Stimulated activated CD8-positive, alpha-beta memory T cell treated with anti-CD3 and anti-CD28 coated beads, Interleukin-7, amount 100 ng/mL, for 24 hours (primary cell): ENCODE results near the gene NCF4.

Experiments used
- DNase-seq: peaks from one replicate; pipeline ENCODE4 v3.0.0-alpha.2; 2020; ENCODE audit warnings: low read depth

NCF4 gene

DNA sequence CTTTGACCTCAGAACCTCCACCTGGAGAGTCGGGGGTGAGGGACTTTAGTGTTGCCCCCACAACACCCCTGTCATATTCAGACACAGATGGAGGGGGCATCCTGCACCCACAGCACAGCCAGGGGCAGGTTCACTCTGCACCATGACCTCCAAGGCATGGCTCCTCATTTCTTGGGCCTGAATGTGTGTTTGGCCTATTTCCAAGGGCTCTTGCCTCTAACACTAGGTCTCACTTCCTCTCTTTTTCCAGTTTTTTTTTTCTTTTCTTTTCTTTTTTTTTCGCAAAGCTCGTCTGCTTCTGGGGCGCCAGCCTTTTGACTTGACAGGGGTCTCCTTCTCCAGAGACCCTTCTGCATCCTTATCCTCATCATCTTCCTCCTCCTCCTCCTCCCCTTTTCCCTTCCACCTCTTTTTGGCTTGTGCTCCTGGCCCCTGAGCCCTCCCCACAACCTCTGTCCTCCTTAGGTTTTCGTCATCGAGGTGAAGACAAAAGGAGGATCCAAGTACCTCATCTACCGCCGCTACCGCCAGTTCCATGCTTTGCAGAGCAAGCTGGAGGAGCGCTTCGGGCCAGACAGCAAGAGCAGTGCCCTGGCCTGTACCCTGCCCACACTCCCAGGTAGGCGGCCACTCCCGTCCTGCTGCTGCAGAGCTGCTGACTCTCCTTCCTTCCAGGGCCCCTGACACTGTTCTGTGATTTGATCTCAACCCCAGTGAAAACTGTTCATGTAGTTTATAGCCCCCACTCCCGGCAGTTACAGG, 3.8 kb downstream of the NCF4 start:
- DNase-seq, result no peak

GRCh38 chr22:36865346-36865745, 4.5 kb downstream of the NCF4 start:
- no peak for DNase-seq

DNA sequence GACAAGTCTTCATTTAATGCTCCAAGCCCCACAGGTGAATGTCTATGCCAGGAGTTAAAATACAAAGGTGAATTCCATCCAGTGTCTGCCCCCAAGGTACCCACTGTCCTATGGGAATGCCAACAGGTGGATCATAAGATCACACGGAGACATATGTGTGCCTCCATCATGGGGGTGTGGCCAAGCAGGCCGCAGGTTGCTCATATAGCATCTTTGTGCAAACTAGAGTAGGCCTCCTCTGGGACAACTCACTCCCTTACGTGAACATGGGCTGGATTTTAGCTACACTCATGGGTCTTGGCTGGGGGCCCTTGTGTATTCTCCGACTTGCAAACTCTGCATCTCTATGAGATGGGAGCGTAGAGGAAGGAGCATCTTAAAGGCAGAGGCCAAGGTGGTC, 6.9 kb downstream of the NCF4 start:
- no peak for DNase-seq

DNA sequence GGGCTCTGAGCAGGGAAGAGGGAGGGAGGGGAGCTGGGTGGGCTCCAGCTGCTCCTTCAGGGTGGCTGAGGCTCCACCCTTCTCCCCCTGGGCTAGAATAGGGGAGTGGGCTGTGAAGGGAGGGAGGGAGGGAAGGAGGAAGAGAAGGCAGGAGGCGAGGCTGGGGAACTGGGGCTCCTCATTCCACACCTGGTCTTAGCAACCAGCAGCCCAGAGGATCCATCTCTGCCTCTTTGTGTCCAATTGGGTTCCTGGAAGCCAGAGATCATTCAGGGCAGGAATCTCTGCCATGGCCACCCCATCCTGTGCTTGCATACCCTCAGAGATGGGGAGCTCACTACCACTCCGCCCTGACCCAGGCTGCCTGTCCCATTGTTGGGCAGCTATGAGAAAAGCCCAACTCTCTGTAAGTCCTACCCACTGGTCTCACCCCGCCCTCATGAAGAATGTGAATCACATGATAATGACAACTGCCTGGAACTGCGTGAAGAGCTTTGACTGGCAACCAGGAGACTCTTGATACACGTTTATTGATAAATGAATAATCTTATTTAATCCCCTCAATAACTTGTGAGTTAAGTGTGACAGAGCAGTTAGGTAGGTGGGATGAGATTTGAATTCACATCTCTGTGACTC, 7.9 kb downstream of the NCF4 start:
- no peak for DNase-seq

GRCh38 chr22:36870250-36870649, 9.4 kb downstream of the NCF4 start:
- no peak for DNase-seq

GRCh38 chr22:36871669-36872081, 10.9 kb downstream of the NCF4 start:
- DNase-seq, result no peak

- no peak for DNase-seq
These were observed 11.3 kb downstream of the NCF4 start for GRCh38 chr22:36872084-36872483.

GRCh38 chr22:36872866-36873498, 12.2 kb downstream of the NCF4 start:
- no peak for DNase-seq

- no peak for DNase-seq
These were observed 13.0 kb downstream of the NCF4 start for GRCh38 chr22:36873614-36874308.

DNA sequence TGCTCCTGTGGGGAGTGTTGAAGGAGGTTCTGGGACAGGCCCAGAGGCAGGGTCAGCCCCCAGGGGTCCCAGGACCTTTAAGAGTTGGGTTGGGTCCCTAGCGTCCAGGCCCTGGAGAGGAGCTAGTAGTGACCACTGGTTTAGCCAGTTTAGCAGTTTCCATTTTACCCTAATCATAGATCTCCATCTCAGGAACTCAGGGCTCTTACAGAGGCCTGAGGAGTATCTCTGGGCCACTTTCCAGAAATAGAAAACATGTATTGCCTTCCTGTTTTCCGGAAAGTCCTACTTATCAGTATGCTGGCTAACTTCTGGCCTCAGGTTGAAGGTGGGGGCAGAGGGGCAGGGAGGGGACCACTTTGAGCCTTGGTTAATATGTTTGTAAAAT, 13.5 kb downstream of the NCF4 start:
- DNase-seq, result no peak

DNA sequence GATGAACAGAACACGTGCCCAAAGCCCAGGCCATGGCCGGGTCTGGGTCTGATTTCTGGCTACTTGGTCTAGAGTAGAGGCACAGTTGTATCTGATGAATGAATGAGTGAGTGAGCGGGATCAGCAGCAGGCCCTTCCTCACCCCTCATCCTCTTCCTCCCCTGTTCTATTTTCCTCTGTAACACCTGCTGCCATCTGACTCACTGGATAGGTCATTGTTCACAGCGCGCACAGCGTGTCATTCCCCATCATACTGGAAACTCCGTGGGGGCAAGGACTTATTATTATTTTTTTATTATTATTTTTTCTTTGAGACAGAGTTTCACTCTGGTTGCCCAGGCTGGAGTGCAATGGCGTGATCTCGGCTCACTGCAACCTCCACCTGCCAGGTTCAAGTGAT, 13.9 kb downstream of the NCF4 start:
- DNase-seq, result no peak

GRCh38 chr22:36875741-36876140, 14.9 kb downstream of the NCF4 start:
- no peak for DNase-seq

- no peak for DNase-seq
These were observed 19.0 kb downstream of the NCF4 start for GRCh38 chr22:36879775-36880174.

DNA sequence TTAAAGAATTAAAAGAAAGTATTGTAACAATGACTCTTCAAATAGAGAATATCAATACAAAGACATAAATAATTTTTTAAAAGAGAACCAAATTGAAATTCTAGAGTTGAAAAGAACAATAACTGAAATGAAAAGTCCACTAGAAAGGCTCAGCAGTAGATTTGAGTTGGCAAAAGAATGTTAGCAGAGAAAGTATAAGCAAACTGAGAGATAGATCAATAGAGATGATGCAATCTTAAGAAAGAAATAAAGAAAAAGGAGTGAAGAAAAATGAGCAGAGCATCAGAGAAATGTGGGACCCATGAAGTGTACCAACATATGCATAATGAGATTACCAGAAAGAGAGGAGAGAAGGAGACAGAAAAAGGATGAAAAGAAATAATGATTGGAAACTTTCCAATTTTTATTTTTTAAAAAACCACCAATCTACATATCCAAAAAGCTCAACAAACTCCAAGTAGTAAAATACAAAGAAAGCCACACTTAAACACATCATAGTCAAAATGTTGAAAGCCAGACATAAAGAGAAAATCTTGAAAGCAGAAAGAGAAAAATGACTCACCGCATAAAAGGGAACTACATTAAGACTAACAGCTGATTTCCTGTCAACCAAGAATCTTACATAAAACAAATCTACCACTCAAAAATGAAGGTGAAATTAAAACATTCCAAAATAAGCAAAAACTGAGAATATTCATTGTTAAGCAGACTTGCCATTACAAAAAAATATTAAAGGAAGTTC, 20.9 kb downstream of the NCF4 start:
- no peak for DNase-seq

- no peak for DNase-seq
These were observed 23.7 kb downstream of the NCF4 start for GRCh38 chr22:36884349-36885158.

DNA sequence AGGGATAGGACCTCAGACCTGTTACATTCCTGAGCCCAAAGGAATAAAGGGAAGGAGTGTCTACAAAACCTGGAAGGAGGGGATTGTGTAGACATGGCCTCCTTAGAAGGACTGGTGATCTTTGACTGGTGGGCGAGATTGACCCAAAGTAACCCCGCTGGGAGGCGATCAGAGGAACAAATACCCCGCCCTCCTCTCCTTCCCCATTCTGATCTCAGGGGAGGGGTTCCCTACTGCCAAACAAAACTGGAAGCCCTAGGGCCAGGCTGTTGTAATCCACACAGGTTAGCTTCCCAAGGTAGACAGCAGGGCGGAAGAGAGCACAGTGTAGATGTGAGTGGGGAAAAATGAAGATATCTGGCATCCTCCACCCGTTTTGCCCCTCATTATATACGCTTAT, 24.7 kb downstream of the NCF4 start:
- no peak for DNase-seq

DNA sequence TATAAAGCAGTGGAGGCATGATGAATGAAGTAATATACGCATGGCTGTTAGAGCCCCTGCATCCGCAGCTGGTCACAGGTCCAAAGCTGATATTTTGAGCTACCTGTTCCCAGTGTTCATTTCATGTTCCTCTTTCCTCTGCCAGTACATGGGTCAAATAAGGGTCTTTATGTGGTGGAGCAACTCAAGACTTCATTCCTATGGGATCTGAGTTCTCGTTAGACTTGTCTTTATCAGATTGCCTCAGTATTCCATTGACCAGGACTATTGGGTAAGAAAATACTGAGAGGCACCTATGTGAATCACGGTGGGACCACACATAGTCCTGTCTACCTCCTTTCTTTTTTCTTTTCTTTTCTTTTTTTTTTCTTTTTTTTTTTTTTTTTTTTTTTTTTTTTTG, 25.2 kb downstream of the NCF4 start:
- no peak for DNase-seq

- no peak for DNase-seq
These were observed 26.4 kb downstream of the NCF4 start for GRCh38 chr22:36887162-36887561.

DNA sequence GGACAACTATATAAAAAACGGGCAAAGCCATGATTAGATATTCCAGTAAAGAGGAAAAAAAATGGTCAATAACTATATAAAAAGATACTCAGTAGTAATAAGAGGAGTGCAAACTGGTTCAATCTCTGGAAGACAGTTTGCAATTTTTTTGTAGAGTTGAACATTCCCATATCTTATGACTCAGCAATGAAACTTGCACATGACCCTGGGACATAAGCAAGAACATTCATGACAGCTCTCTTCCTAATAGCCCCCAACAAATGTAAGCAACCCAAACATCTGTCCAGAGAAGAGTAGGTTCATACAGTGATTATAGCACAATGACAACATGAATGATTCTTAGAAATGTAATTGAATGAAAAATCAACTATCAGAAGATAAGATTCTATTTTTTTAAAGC, 30.8 kb downstream of the NCF4 start:
- no peak for DNase-seq

DNA sequence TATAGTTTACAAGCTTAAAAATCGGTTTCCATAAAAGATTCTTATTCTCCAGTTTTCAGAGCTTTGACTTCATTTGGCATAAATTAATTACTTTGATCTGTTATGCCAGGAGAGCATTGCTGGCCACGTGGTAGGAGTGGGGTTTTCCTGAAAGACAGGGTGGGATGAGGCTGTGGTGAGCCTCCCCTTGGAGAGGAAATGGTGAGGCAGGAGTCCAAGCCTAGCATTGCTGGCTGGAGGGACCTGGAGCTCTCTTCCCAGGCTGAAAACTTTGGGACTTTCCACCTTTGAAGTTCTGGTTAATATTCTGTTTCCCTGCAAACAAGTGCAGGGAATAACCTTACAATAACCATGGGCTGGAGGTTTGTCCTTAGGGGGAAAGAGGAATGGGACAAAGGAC, 31.5 kb downstream of the NCF4 start:
- no peak for DNase-seq

DNA sequence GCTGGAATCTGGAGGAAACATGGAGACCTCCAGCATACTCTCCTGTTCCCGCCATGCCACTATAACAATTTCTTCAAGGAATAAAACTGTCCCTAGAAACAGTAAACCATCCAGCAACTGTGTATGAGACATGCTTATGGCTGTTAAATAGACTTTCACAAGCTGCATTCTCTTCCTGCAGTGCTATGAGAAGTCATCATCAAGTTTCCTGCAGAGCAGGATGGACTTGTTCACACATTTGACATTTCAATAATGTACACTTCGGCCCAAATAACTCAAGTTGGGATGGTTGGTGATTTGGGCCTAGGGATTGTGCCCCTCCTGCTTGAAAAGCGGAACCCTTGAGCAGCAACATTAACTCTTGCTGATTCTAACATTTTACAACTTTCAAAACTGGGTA, 32.5 kb downstream of the NCF4 start:
- no peak for DNase-seq
